ENCODE results near the gene CDYL. TPM values are rescaled to one million over a fixed set of nuclear protein-coding genes. Genes with fewer than 3 reads are reported as not detected.

The CDYL gene
- polyA plus RNA-seq, 4 donors = 6.2 to 15.4 (median 7.4) TPM

- Histone ChIP-seq H3K9me3 (ENCODE audit: control insufficient read depth in 2 of 2, insufficient read depth in 1 of 2, low read depth in 1 of 2, low read length in 1 of 2) (no peaks in the 10 kb centered on the region), H3K36me3 (ENCODE audit: control insufficient read depth in 3 of 3, insufficient read depth in 2 of 3, low read depth in 1 of 3, low read length in 3 of 3) (peaks cover 0 to 2% (median 0%) of the 10 kb centered on the region in 3 donors), H3K27me3 (ENCODE audit: control insufficient read depth in 3 of 3, insufficient read depth in 3 of 3, low read length in 3 of 3) (no peaks in the 10 kb centered on the region), H3K4me3 (ENCODE audit: low read depth in 1 of 3, low read length in 3 of 3) (no peak overlapping the region), H3K27ac (ENCODE audit: low read depth in 1 of 3, low read length in 2 of 3) (no peak overlapping the region), H3K4me1 (ENCODE audit: control insufficient read depth in 3 of 3, insufficient read depth in 2 of 3, low read depth in 1 of 3, low read length in 2 of 3) (peaks cover 0 to 13% (median 4%) of the 10 kb centered on the region in 3 donors)
- FAIRE-seq (no peak), DNase-seq (no peak)
- 84 to 91% (median 88%) methylated on average over 16 of the region's 16 CpGs for WGBS, 3 donors
Measured at GRCh38 chr6:4788953-4789584, 12.9 kb downstream of the CDYL start.

GRCh38 chr6:4790158-4790899 is 14.1 kb downstream of the CDYL start:
- no peak for FAIRE-seq
- Histone ChIP-seq H3K9me3 (ENCODE audit: control insufficient read depth in 2 of 2, insufficient read depth in 1 of 2, low read depth in 1 of 2, low read length in 1 of 2) (no peaks in the 10 kb centered on the region), H3K4me1 (ENCODE audit: control insufficient read depth in 3 of 3, insufficient read depth in 2 of 3, low read depth in 1 of 3, low read length in 2 of 3) (peaks cover 0 to 16% (median 4%) of the 10 kb centered on the region in 3 donors), H3K27ac (ENCODE audit: low read depth in 1 of 3, low read length in 2 of 3) (no peak overlapping the region), H3K4me3 (ENCODE audit: low read depth in 1 of 3, low read length in 3 of 3) (no peak overlapping the region), H3K36me3 (ENCODE audit: control insufficient read depth in 3 of 3, insufficient read depth in 2 of 3, low read depth in 1 of 3, low read length in 3 of 3) (peaks cover 0 to 2% (median 0%) of the 10 kb centered on the region in 3 donors), H3K27me3 (ENCODE audit: control insufficient read depth in 3 of 3, insufficient read depth in 3 of 3, low read length in 3 of 3) (no peaks in the 10 kb centered on the region)
- 78 to 79% (median 78%) methylated on average over 5 of the region's 5 CpGs for WGBS, 3 donors
- DNase-seq = no peak

GRCh38 chr6:4794140-4794707 is 18.0 kb downstream of the CDYL start:
- H3K27ac ChIP-seq (ENCODE audit: low read depth in 1 of 3, low read length in 2 of 3) = no peak overlapping the region
- H3K4me1 ChIP-seq (ENCODE audit: control insufficient read depth in 3 of 3, insufficient read depth in 2 of 3, low read depth in 1 of 3, low read length in 2 of 3) = peaks cover 0 to 13% (median 4%) of the 10 kb centered on the region in 3 donors
- H3K9me3 ChIP-seq (ENCODE audit: control insufficient read depth in 2 of 2, insufficient read depth in 1 of 2, low read depth in 1 of 2, low read length in 1 of 2) = no peaks in the 10 kb centered on the region
- no peak overlapping the region for H3K4me3 ChIP-seq (ENCODE audit: low read depth in 1 of 3, low read length in 3 of 3)
- DNase-seq (no peak), FAIRE-seq (no peak)
- no peaks in the 10 kb centered on the region for H3K27me3 ChIP-seq (ENCODE audit: control insufficient read depth in 3 of 3, insufficient read depth in 3 of 3, low read length in 3 of 3)
- WGBS, 3 donors = 69 to 78% (median 69%) methylated on average over 15 of the region's 15 CpGs
- H3K36me3 ChIP-seq (ENCODE audit: control insufficient read depth in 3 of 3, insufficient read depth in 2 of 3, low read depth in 1 of 3, low read length in 3 of 3) = no peaks in the 10 kb centered on the region

- no peaks in the 10 kb centered on the region for H3K27me3 ChIP-seq (ENCODE audit: control insufficient read depth in 3 of 3, insufficient read depth in 3 of 3, low read length in 3 of 3)
- peaks cover 0 to 10% (median 0%) of the 10 kb centered on the region in 3 donors for H3K4me1 ChIP-seq (ENCODE audit: control insufficient read depth in 3 of 3, insufficient read depth in 2 of 3, low read depth in 1 of 3, low read length in 2 of 3)
- H3K9me3 ChIP-seq (ENCODE audit: control insufficient read depth in 2 of 2, insufficient read depth in 1 of 2, low read depth in 1 of 2, low read length in 1 of 2) = peaks cover 0 to 4% of the 10 kb centered on the region in 2 donors
- peaks cover 0 to 3% (median 0%) of the 10 kb centered on the region in 3 donors for H3K36me3 ChIP-seq (ENCODE audit: control insufficient read depth in 3 of 3, insufficient read depth in 2 of 3, low read depth in 1 of 3, low read length in 3 of 3)
- FAIRE-seq = no peak
- no peak overlapping the region for H3K27ac ChIP-seq (ENCODE audit: low read depth in 1 of 3, low read length in 2 of 3)
- H3K4me3 ChIP-seq (ENCODE audit: low read depth in 1 of 3, low read length in 3 of 3) = no peak overlapping the region
- 76 to 90% (median 78%) methylated on average over 2 of the region's 2 CpGs for WGBS, 3 donors
- no peak for DNase-seq
Measured at GRCh38 chr6:4797587-4797986, 21.4 kb downstream of the CDYL start.

GRCh38 chr6:4799912-4800311 is 23.7 kb downstream of the CDYL start:
- no peak for DNase-seq
- 97 to 98% (median 98%) methylated on average over 3 of the region's 3 CpGs for WGBS, 3 donors
- H3K4me3 ChIP-seq (ENCODE audit: low read depth in 1 of 3, low read length in 3 of 3) = no peak overlapping the region
- H3K4me1 ChIP-seq (ENCODE audit: control insufficient read depth in 3 of 3, insufficient read depth in 2 of 3, low read depth in 1 of 3, low read length in 2 of 3) = peaks cover 0 to 7% (median 0%) of the 10 kb centered on the region in 3 donors
- peaks cover 0 to 4% of the 10 kb centered on the region in 2 donors for H3K9me3 ChIP-seq (ENCODE audit: control insufficient read depth in 2 of 2, insufficient read depth in 1 of 2, low read depth in 1 of 2, low read length in 1 of 2)
- H3K27me3 ChIP-seq (ENCODE audit: control insufficient read depth in 3 of 3, insufficient read depth in 3 of 3, low read length in 3 of 3) = no peaks in the 10 kb centered on the region
- no peak overlapping the region for H3K27ac ChIP-seq (ENCODE audit: low read depth in 1 of 3, low read length in 2 of 3)
- no peak for FAIRE-seq
- peaks cover 0 to 3% (median 0%) of the 10 kb centered on the region in 3 donors for H3K36me3 ChIP-seq (ENCODE audit: control insufficient read depth in 3 of 3, insufficient read depth in 2 of 3, low read depth in 1 of 3, low read length in 3 of 3)

- H3K27ac ChIP-seq (ENCODE audit: low read depth in 1 of 3, low read length in 2 of 3) = no peak overlapping the region
- H3K4me3 ChIP-seq (ENCODE audit: low read depth in 1 of 3, low read length in 3 of 3) = no peak overlapping the region
- peaks cover 0 to 4% of the 10 kb centered on the region in 2 donors for H3K9me3 ChIP-seq (ENCODE audit: control insufficient read depth in 2 of 2, insufficient read depth in 1 of 2, low read depth in 1 of 2, low read length in 1 of 2)
- H3K36me3 ChIP-seq (ENCODE audit: control insufficient read depth in 3 of 3, insufficient read depth in 2 of 3, low read depth in 1 of 3, low read length in 3 of 3) = peaks cover 0 to 3% (median 0%) of the 10 kb centered on the region in 3 donors
- FAIRE-seq (no peak), DNase-seq (no peak)
- no peaks in the 10 kb centered on the region for H3K27me3 ChIP-seq (ENCODE audit: control insufficient read depth in 3 of 3, insufficient read depth in 3 of 3, low read length in 3 of 3)
- H3K4me1 ChIP-seq (ENCODE audit: control insufficient read depth in 3 of 3, insufficient read depth in 2 of 3, low read depth in 1 of 3, low read length in 2 of 3) = peaks cover 0 to 7% (median 0%) of the 10 kb centered on the region in 3 donors
- 70 to 79% (median 76%) methylated on average over 3 of the region's 3 CpGs for WGBS, 3 donors
Measured at GRCh38 chr6:4800662-4801061, 24.5 kb downstream of the CDYL start.

- no peak overlapping the region for H3K27ac ChIP-seq (ENCODE audit: low read depth in 1 of 3, low read length in 2 of 3)
- DNase-seq (no peak), FAIRE-seq (no peak)
- peaks cover 0 to 7% (median 0%) of the 10 kb centered on the region in 3 donors for H3K4me1 ChIP-seq (ENCODE audit: control insufficient read depth in 3 of 3, insufficient read depth in 2 of 3, low read depth in 1 of 3, low read length in 2 of 3)
- H3K36me3 ChIP-seq (ENCODE audit: control insufficient read depth in 3 of 3, insufficient read depth in 2 of 3, low read depth in 1 of 3, low read length in 3 of 3) = peaks cover 0 to 3% (median 0%) of the 10 kb centered on the region in 3 donors
- 54 to 87% (median 65%) methylated on average over 3 of the region's 3 CpGs for WGBS, 3 donors
- no peak overlapping the region for H3K4me3 ChIP-seq (ENCODE audit: low read depth in 1 of 3, low read length in 3 of 3)
- H3K9me3 ChIP-seq (ENCODE audit: control insufficient read depth in 2 of 2, insufficient read depth in 1 of 2, low read depth in 1 of 2, low read length in 1 of 2) = peaks cover 0 to 4% of the 10 kb centered on the region in 2 donors
- H3K27me3 ChIP-seq (ENCODE audit: control insufficient read depth in 3 of 3, insufficient read depth in 3 of 3, low read length in 3 of 3) = no peaks in the 10 kb centered on the region
Measured at GRCh38 chr6:4801491-4802110, 25.4 kb downstream of the CDYL start.

GRCh38 chr6:4802312-4802935 is 26.2 kb downstream of the CDYL start:
- DNase-seq = no peak
- WGBS, 3 donors = 89 to 96% (median 96%) methylated on average over 4 of the region's 4 CpGs
- peaks cover 0 to 4% of the 10 kb centered on the region in 2 donors for H3K9me3 ChIP-seq (ENCODE audit: control insufficient read depth in 2 of 2, insufficient read depth in 1 of 2, low read depth in 1 of 2, low read length in 1 of 2)
- H3K4me1 ChIP-seq (ENCODE audit: control insufficient read depth in 3 of 3, insufficient read depth in 2 of 3, low read depth in 1 of 3, low read length in 2 of 3) = peaks cover 0 to 7% (median 0%) of the 10 kb centered on the region in 3 donors
- no peak overlapping the region for H3K27ac ChIP-seq (ENCODE audit: low read depth in 1 of 3, low read length in 2 of 3)
- H3K4me3 ChIP-seq (ENCODE audit: low read depth in 1 of 3, low read length in 3 of 3) = no peak overlapping the region
- no peak for FAIRE-seq
- no peaks in the 10 kb centered on the region for H3K27me3 ChIP-seq (ENCODE audit: control insufficient read depth in 3 of 3, insufficient read depth in 3 of 3, low read length in 3 of 3)
- peaks cover 0 to 3% (median 0%) of the 10 kb centered on the region in 3 donors for H3K36me3 ChIP-seq (ENCODE audit: control insufficient read depth in 3 of 3, insufficient read depth in 2 of 3, low read depth in 1 of 3, low read length in 3 of 3)
